LNCAP (cell line): ENCODE measurements around the gene MAN1C1.

ENCODE experiments used
- TF ChIP-seq, protein P1 (sequence below): fragments of 450-650 bp; IDR thresholded peaks from 2 replicates; pipeline ENCODE4 v1.5.1; 2017; ENCODE audit warnings: mild to moderate bottlenecking

MAN1C1 gene

DNA sequence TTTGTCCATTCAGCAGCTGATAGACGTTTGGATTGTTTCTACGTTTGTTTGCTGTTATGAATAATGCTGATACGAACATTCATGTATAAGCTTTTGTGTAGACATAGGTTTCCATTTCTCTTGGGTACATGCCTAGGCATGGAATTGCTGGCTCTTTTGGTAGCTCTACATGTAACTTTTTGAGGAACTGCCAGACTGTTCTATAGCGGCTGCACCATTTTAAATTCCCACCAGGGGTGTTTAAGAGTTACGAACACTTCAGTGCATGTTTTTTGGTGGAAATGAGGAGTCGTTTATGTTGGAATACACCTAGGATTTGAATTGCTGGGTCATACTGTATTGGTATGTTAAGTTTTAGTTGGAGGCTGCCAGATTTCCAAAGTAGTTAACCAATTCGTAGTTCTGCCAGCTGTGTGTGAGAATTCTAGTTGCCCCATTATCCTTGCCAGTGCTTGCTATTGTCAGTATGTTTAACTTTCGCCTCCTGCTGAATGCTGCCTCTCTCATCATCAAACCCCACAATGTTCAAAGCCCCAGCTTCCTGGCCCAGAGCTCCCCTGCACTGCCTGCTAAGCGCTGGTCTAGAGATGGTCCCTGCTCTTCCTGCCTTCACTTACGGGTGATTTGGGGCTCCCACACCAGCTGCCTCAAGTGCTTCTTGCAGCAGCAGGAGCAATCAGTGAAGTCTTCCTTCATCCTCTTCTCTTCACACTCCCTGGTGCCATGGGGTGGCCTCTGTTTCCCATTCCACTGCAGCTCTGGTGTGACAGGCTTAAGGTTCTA, 81.0 kb downstream of the MAN1C1 start:
- TF ChIP-seq, protein P1, sequence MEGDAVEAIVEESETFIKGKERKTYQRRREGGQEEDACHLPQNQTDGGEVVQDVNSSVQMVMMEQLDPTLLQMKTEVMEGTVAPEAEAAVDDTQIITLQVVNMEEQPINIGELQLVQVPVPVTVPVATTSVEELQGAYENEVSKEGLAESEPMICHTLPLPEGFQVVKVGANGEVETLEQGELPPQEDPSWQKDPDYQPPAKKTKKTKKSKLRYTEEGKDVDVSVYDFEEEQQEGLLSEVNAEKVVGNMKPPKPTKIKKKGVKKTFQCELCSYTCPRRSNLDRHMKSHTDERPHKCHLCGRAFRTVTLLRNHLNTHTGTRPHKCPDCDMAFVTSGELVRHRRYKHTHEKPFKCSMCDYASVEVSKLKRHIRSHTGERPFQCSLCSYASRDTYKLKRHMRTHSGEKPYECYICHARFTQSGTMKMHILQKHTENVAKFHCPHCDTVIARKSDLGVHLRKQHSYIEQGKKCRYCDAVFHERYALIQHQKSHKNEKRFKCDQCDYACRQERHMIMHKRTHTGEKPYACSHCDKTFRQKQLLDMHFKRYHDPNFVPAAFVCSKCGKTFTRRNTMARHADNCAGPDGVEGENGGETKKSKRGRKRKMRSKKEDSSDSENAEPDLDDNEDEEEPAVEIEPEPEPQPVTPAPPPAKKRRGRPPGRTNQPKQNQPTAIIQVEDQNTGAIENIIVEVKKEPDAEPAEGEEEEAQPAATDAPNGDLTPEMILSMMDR, result no peak

DNA sequence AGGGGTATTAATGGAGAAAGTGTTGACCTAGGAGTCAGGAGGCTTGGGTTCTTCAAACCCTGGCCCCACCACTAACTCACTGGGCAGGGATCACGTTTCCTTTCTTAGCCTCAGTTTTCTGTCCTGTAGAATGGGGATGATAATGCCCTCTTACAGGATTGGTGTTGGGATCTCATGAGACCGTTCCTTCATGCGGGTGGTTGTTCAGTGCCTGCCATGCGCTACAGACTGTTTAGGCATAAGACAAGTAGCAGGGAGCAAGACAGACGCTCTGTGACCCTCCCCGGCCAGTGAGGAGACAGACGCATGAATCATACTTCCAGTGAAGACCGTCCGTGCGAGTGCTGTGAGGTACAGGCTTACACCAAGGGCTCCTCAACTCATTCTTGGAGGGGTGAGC, 81.7 kb downstream of the MAN1C1 start:
- TF ChIP-seq, protein P1, result no peak

DNA sequence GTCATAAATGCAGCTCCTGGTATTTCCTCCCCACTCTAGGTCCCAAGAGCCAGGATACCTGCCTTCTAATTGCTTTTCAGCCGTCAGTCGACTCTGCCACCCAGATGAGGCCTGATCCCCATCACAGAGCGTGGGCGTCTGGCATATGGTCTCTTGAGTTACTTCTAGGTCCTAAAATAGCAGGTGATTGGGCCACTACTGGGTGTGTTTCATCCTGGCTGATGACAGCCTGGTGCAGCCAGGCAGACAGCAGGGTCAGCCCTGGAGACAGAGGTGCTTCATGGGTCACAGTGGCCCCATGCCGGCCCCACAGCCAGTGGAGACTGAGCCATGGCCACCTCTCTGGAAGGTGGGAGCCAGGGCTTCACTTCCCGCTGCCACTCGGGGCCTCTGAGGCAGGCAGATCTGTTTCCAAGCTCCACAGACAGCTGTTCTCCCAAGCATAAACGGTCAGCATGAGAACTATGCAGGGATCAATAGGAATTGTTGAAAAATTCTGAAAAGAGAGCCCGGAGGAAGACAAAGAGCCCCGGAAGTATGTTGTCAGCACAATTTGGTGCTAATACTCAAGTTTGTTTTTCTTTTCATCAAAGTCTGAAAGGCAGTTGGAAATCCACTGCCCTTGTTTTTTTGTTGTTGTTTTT, 83.0 kb downstream of the MAN1C1 start:
- TF ChIP-seq, protein P1, result no peak

DNA sequence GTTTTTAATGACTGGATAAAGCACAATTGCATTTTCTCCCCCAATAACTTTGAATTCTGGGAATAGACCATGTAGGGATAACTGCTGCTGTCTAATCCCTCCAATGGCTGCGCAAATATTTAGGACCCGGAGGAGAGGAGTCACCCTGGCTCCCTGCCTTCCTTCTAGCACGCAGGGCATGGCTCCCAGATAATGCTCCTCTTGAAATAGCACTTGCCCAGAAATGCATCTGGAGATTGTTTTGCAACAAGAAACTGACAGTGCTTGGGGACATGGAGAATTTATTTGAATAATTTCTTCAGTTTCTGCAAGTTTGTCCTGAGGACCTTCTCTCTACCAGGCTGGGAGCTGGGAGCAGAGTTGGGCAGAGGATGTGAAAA, 83.5 kb downstream of the MAN1C1 start:
- TF ChIP-seq, protein P1, result no peak

DNA sequence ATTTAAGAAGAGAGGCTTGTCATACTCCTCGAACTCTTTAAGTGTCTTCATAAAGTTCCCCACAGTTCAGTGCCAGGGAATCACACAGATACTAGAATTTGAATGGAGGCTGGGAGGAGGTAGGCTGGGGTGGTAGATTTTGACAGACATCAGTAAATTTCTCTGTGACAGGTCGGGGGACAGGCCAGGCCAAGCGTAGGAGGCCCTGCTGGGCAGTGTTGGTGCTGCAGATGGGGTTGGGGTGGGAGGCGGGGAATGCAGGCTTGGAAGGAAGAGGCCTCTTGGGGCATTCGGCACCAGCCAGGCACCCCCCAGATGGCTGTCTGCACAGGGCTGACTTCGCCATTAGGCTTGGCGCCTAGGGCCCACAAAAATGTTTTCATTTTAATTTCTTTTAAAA, 84.0 kb downstream of the MAN1C1 start:
- TF ChIP-seq, protein P1, result no peak

DNA sequence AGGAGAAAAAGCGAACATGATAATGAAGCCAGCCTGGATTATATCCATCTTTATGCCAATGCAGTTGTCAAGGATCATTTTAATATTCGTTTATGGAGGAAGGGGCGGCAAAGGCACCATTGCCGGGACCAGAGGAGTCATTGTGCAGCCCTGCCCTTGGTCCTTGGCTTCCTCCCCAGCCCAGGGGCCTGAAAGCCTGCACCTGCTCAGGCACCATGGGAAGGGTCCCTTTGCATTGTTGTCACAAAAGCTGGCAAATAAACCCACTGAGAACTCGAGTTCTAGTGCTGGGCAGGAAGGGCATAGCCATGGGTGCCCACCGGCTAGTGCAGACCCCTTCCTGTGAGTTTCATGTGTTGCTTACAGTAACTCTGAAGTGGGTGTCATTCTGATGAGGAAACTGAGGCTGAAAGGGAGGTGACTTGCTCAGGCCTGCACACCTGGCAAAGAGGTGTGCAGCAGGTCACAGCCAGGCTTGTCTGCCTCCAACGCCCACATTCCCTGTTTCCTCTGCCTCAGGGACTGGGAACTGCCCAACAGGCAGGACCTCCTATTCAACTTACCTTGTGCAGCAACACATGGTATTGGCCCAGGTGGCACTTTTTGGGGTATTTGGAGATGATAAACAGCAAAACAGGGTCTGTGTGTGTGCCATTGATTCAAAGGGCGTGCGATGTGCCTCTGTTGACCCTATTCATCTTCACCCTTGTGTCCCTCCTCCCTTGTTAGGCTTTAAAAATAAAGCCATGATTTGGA, 84.6 kb downstream of the MAN1C1 start:
- TF ChIP-seq, protein P1, result no peak

DNA sequence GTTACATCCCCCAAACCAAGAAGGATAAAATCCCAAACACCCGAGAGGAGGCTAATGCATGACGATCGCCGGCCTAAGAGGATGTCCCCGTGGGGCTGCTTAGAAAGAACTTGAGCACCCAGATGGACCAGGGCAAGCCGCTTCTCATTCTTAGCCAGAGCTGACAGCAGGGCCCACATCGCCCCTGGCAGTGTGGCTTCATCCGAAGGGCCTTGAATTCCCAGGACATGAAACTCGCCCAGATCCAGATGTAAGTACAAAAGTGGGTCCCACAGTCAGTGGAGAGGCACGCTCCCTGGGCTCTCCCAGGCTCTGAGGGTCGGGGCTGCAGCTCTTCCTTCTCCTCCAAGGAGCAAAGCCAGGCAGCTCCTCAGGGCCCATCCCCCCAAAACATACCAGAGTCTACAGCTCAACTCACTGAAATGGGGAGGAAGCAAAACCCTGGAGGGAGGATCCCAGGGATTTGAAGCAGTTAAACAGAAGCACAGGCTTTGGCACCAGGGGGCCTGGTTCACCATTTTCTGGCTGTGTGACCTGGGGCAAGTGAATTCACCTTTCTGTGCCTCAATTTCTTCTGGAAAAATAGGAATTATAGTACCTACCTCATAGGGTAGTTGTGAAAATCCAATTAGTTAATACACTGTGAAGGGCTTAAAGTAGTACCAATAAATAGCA, 85.6 kb downstream of the MAN1C1 start:
- TF ChIP-seq, protein P1, result no peak
